Calu3 (cell line): ENCODE results near the gene KIAA0232. TPM values are rescaled to one million over a fixed set of nuclear protein-coding genes. Genes with fewer than 3 reads are reported as not detected.

Source experiments
- BruUV-seq: library from RNA; stranded (reverse); fragments of 400-500 nt; replicated peaks from 2 replicates; lab custom pipeline; 2021; lab: Mats Ljungman, UMichigan
- CTCF ChIA-PET: fragments of 300-600 bp; sonication (Branson Sonifier 250); formaldehyde crosslinking; loops from one replicate; lab custom pipeline; 2022; ENCODE audit warnings: antibody characterized with exemption; lab: Charles Lee
- DNase-seq: peaks from one replicate; pipeline ENCODE4 v3.0.0; 2022
- H3K27ac Mint-ChIP-seq: one replicate; pipeline ENCODE4 v1.8.0; 2022; ENCODE audit warnings: mixed read lengths; ENCODE audit not compliant: unreplicated experiment
- H3K27me3 Mint-ChIP-seq: one replicate; pipeline ENCODE4 v1.8.0; 2022; ENCODE audit warnings: mixed read lengths; ENCODE audit not compliant: unreplicated experiment
- H3K36me3 Mint-ChIP-seq: one replicate; pipeline ENCODE4 v1.8.0; 2022; ENCODE audit warnings: mild to moderate bottlenecking, moderate library complexity, mixed read lengths; ENCODE audit not compliant: insufficient read depth, unreplicated experiment
- H3K4me1 Mint-ChIP-seq: one replicate; pipeline ENCODE4 v1.8.0; 2022; ENCODE audit warnings: mild to moderate bottlenecking, low read depth, mixed read lengths; ENCODE audit not compliant: unreplicated experiment
- H3K4me3 Mint-ChIP-seq: one replicate; pipeline ENCODE4 v1.8.0; 2022; ENCODE audit warnings: mild to moderate bottlenecking, low read depth, moderate library complexity, mixed read lengths; ENCODE audit not compliant: unreplicated experiment
- H3K9me3 Mint-ChIP-seq: one replicate; pipeline ENCODE4 v1.8.0; 2022; ENCODE audit warnings: low read depth, mixed read lengths; ENCODE audit not compliant: unreplicated experiment
- CTCF ChIP-seq: fragments of 200-600 bp; IDR thresholded peaks from one replicate; pipeline ENCODE4 v1.8.0; 2022; ENCODE audit warnings: antibody characterized with exemption; ENCODE audit not compliant: unreplicated experiment
- intact Hi-C: fragments of 100-400 bp; cut with micrococcal nuclease; formaldehyde crosslinking; loops from one replicate; pipeline ENCODE4 v1.10.0; 2022; ENCODE audit not compliant: unreplicated experiment
- total RNA-seq: library from RNA; stranded (reverse); gene quantifications from 2 replicates; pipeline ENCODE4 v1.2.3, GENCODE V29; 2022

KIAA0232 gene
- total RNA-seq, 1 experiment from 2014 or later: 17.7 TPM

GRCh38 chr4:6924361-6924779 is 141.8 kb downstream of the KIAA0232 start:
- H3K4me3 Mint-ChIP-seq: no peak overlapping the region
- no peak overlapping the region for H3K27ac Mint-ChIP-seq
- TF ChIP-seq CTCF: no peak
- H3K9me3 Mint-ChIP-seq: no peaks in the 10 kb centered on the region
- no peaks in the 10 kb centered on the region for H3K4me1 Mint-ChIP-seq
- CTCF ChIA-PET: no interaction called here
- BruUV-seq: no TSS peak
- no peaks in the 10 kb centered on the region for H3K27me3 Mint-ChIP-seq
- intact Hi-C loops: no loop called here
- no peak for DNase-seq
- H3K36me3 Mint-ChIP-seq: peaks cover 5% of the 10 kb centered on the region

GRCh38 chr4:6925357-6925836 is 142.9 kb downstream of the KIAA0232 start:
- intact Hi-C loops: no loop called here
- TF ChIP-seq CTCF: no peak
- Mint-ChIP-seq H3K36me3 (peaks cover 5% of the 10 kb centered on the region), H3K4me1 (no peaks in the 10 kb centered on the region), H3K27ac (no peak overlapping the region), H3K27me3 (no peaks in the 10 kb centered on the region), H3K9me3 (no peaks in the 10 kb centered on the region), H3K4me3 (no peak overlapping the region)
- CTCF ChIA-PET: no interaction called here
- BruUV-seq: no TSS peak
- DNase-seq: no peak

- DNase-seq: no peak
- intact Hi-C loops: no loop called here
- H3K27ac Mint-ChIP-seq: no peak overlapping the region
- H3K36me3 Mint-ChIP-seq: peaks cover 5% of the 10 kb centered on the region
- H3K4me3 Mint-ChIP-seq: no peak overlapping the region
- H3K9me3 Mint-ChIP-seq: no peaks in the 10 kb centered on the region
- no peak for TF ChIP-seq CTCF
- no peaks in the 10 kb centered on the region for H3K4me1 Mint-ChIP-seq
- CTCF ChIA-PET: no interaction called here
- H3K27me3 Mint-ChIP-seq: no peaks in the 10 kb centered on the region
- no TSS peak for BruUV-seq
These were observed 143.6 kb downstream of the KIAA0232 start for GRCh38 chr4:6926081-6926480.

GRCh38 chr4:6926681-6927478 is 144.4 kb downstream of the KIAA0232 start:
- no TSS peak for BruUV-seq
- no peak for TF ChIP-seq CTCF
- no peaks in the 10 kb centered on the region for H3K27me3 Mint-ChIP-seq
- no peak overlapping the region for H3K27ac Mint-ChIP-seq
- H3K36me3 Mint-ChIP-seq: peaks cover 5% of the 10 kb centered on the region
- no peaks in the 10 kb centered on the region for H3K4me1 Mint-ChIP-seq
- H3K9me3 Mint-ChIP-seq: peaks cover 3% of the 10 kb centered on the region
- no peak for DNase-seq
- CTCF ChIA-PET: no interaction called here
- intact Hi-C loops: no loop called here
- H3K4me3 Mint-ChIP-seq: no peak overlapping the region
